Measurements from ENCODE around the gene MVB12B.

The MVB12B gene

GRCh38 chr9:126496781-126497659, 170.4 kb downstream of the MVB12B start:
- no peak for DNase-seq

- no peak for DNase-seq
Measured at GRCh38 chr9:126497660-126498275, 171.1 kb downstream of the MVB12B start.

- DNase-seq = no peak
Measured at GRCh38 chr9:126498331-126498730, 171.7 kb downstream of the MVB12B start.

GRCh38 chr9:126499005-126499910, 172.6 kb downstream of the MVB12B start:
- no peak for DNase-seq

GRCh38 chr9:126499911-126500599, 173.4 kb downstream of the MVB12B start:
- DNase-seq = no peak

- peak; percentile 65 for DNase-seq
Measured at GRCh38 chr9:126500600-126501382, 174.2 kb downstream of the MVB12B start.

- no peak for DNase-seq
Measured at GRCh38 chr9:126501383-126502331, 175.0 kb downstream of the MVB12B start.

- no peak for DNase-seq
Measured at GRCh38 chr9:126502417-126503332, 176.0 kb downstream of the MVB12B start.

GRCh38 chr9:126503333-126504085, 176.9 kb downstream of the MVB12B start:
- DNase-seq = no peak

- no peak for DNase-seq
Measured at GRCh38 chr9:126504086-126504976, 177.7 kb downstream of the MVB12B start.

GRCh38 chr9:126504977-126505455, 178.4 kb downstream of the MVB12B start:
- no peak for DNase-seq

GRCh38 chr9:126505697-126506346, 179.2 kb downstream of the MVB12B start:
- DNase-seq = no peak

- DNase-seq = no peak
Measured at GRCh38 chr9:126506361-126507317, 180.0 kb downstream of the MVB12B start.

GRCh38 chr9:126507318-126508109, 180.9 kb downstream of the MVB12B start:
- no peak for DNase-seq

- no peak for DNase-seq
Measured at GRCh38 chr9:126508171-126508591, 181.6 kb downstream of the MVB12B start.
